Activated naive CD4-positive, alpha-beta T cell treated with anti-CD3 and anti-CD28 coated beads for 36 hours (primary cell): Measurements from ENCODE around the gene KRTAP10-4. TPM values are rescaled to one million over a fixed set of nuclear protein-coding genes. Genes with fewer than 3 reads are reported as not detected.
"Not testable (repeated sequence)": the region's sequence is repeated elsewhere in the genome, so short reads cannot be mapped to it uniquely, and the experiment has no call there.

ENCODE experiments used
- CTCF ChIA-PET: fragments of 350-600 bp; sonication (Branson Sonifier 250); formaldehyde crosslinking; loops from one replicate; lab custom pipeline; 2021; ENCODE audit warnings: antibody characterized with exemption; lab: Charles Lee
- DNase-seq: peaks from one replicate; pipeline ENCODE4 v3.0.0-alpha.2; 2020
- H3K27ac Mint-ChIP-seq: one replicate; pipeline ENCODE4 v1.8.0; 2021; ENCODE audit warnings: mild to moderate bottlenecking, mixed read lengths
- H3K27me3 Mint-ChIP-seq: one replicate; pipeline ENCODE4 v1.8.0; 2021; ENCODE audit warnings: low read depth, mixed read lengths
- H3K36me3 Mint-ChIP-seq: one replicate; pipeline ENCODE4 v1.8.0; 2021; ENCODE audit warnings: low read depth, mixed read lengths
- H3K4me1 Mint-ChIP-seq: one replicate; pipeline ENCODE4 v1.8.0; 2021; ENCODE audit warnings: low read depth, mixed read lengths
- H3K4me3 Mint-ChIP-seq: one replicate; pipeline ENCODE4 v1.8.0; 2021; ENCODE audit warnings: mild to moderate bottlenecking, moderate library complexity, mixed read lengths
- H3K9me3 Mint-ChIP-seq: one replicate; pipeline ENCODE4 v1.8.0; 2021; ENCODE audit warnings: mixed read lengths
- intact Hi-C: fragments of 100-400 bp; cut with micrococcal nuclease; formaldehyde crosslinking; loops from one replicate; pipeline ENCODE4 v1.15.1; 2023
- total RNA-seq, 2 experiments: library from RNA; stranded (reverse); gene quantifications; one replicate each; pipeline ENCODE4 v1.2.3, GENCODE V29; 2021

KRTAP10-4 gene
- total RNA-seq, 2 experiments from 2014 or later, result not detected

GRCh38 chr21:44552136-44552535, 21.4 kb upstream of the KRTAP10-4 start:
- no peaks in the 10 kb centered on the region for H3K27me3 Mint-ChIP-seq
- no peak overlapping the region for H3K27ac Mint-ChIP-seq
- H3K9me3 Mint-ChIP-seq, result peaks cover 13% of the 10 kb centered on the region
- no peak for DNase-seq
- intact Hi-C loops, result no loop called here
- no peak overlapping the region for H3K4me3 Mint-ChIP-seq
- H3K36me3 Mint-ChIP-seq, result peaks cover 8% of the 10 kb centered on the region
- H3K4me1 Mint-ChIP-seq, result peaks cover 19% of the 10 kb centered on the region
- CTCF ChIA-PET, result no interaction called here

DNA sequence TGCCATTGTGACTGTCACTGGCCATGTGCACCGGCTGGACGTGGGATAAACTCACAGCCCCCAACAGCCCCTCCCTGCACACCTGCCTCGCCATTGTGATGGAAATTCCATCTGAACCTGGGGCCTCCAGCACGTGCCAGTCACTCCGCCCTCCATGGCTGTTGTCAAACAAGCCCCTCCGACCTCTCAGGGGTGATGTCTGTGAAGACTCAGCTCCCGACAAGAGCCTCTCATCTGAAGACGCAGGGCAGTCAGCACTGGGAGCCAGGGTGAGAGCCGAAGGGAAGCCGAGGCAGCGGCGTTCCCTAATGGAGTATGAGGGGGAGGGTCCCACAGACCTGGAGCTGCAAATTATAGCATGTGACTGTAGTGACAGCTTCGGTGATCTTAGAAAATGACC, 20.8 kb upstream of the KRTAP10-4 start:
- DNase-seq, result no peak
- Mint-ChIP-seq H3K9me3 (peaks cover 8% of the 10 kb centered on the region), H3K27me3 (no peaks in the 10 kb centered on the region), H3K4me3 (no peak overlapping the region), H3K36me3 (peaks cover 3% of the 10 kb centered on the region), H3K4me1 (peaks cover 13% of the 10 kb centered on the region), H3K27ac (no peak overlapping the region)
- intact Hi-C loops, result no loop called here
- CTCF ChIA-PET, result no interaction called here

DNA sequence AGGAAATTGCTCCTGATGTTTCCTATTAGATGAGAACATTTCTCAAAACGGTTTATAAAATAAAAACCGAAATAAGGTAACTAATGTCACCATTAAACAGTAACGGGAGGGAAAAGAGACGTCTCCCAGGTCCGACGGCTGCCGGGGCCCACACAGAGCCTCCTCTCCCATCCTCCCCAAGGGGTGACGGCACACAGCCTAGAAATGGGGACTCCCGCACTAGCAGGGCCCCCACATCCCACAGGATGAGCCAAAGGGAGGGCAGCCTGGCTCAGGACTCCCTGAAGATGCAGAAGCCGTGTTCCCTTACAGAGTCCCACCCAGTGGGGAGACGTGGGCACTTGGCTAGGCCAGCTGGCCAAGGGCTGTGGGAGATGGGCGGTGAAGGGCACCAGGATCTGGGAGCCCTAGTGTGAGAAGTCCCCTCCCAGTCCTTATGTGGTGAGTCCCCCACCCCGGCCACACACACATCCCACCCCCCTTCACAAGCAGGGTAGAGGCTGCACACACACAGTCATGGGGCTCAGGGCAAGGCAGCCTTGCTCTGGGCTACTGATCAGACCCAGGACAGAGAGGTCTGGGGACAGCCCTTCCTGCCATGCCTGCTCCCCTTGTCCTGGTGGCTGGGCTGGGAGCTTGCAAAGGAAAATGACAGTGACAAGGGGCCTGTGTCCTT, 18.2 kb upstream of the KRTAP10-4 start:
- Mint-ChIP-seq H3K27me3 (no peaks in the 10 kb centered on the region), H3K4me1 (no peaks in the 10 kb centered on the region), H3K36me3 (no peaks in the 10 kb centered on the region), H3K4me3 (no peak overlapping the region), H3K9me3 (peaks cover 8% of the 10 kb centered on the region), H3K27ac (no peak overlapping the region)
- DNase-seq, result no peak
- CTCF ChIA-PET, result no interaction called here
- intact Hi-C loops, result no loop called here

GRCh38 chr21:44556879-44557278, 16.6 kb upstream of the KRTAP10-4 start:
- no peaks in the 10 kb centered on the region for H3K36me3 Mint-ChIP-seq
- CTCF ChIA-PET, result no interaction called here
- H3K9me3 Mint-ChIP-seq, result peaks cover 13% of the 10 kb centered on the region
- H3K4me1 Mint-ChIP-seq, result no peaks in the 10 kb centered on the region
- DNase-seq, result no peak
- no peak overlapping the region for H3K27ac Mint-ChIP-seq
- H3K4me3 Mint-ChIP-seq, result no peak overlapping the region
- intact Hi-C loops, result no loop called here
- H3K27me3 Mint-ChIP-seq, result no peaks in the 10 kb centered on the region

DNA sequence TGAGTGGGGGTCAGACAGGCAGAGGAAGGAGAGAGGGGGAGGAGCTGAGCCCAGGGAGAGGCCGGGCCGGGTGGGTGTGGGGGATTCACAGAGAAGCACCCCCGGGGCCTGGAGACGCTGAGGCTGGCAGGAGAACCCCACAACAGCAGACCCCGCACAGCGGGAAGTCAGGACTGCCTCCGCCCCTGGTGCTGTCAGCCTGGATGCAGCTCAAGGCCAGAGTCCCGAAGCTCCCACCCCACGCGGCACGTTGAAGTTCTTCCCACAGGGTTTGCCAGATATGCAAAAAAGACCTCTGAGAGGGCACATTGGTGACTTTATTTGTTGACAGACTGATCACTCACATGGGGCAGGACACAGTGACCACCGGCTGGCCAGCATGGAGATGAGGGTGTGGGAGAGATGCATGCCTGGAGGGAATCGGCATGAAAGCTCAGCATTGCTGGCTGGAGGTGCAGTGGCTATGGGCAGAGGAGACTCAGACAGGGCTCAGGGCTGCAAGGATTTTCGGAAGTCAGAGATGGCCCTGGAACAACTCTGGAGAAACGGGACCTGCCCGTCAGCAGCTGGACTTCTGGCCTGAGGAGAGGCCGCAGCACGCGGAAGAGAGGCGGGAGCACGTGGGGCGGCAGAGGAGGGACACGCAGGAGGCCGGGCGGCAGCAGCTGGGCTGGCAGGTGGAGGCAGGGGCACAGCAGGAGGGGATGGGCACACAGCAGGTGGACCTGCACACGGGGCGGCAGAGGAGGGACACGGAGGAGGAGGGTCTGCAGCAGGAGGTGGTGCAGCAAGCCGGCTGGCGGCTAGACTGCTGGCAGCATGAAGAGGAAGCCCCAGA, 15.8 kb upstream of the KRTAP10-4 start:
- Mint-ChIP-seq H3K36me3 (no peaks in the 10 kb centered on the region), H3K9me3 (peaks cover 18% of the 10 kb centered on the region), H3K27me3 (no peaks in the 10 kb centered on the region), H3K4me3 (no peak overlapping the region), H3K4me1 (no peaks in the 10 kb centered on the region), H3K27ac (no peak overlapping the region)
- intact Hi-C loops, result no loop called here
- DNase-seq, result no peak
- CTCF ChIA-PET, result no interaction called here

GRCh38 chr21:44558329-44558675, 15.2 kb upstream of the KRTAP10-4 start:
- H3K4me3 Mint-ChIP-seq, H3K36me3 Mint-ChIP-seq, H3K27me3 Mint-ChIP-seq, DNase-seq, CTCF ChIA-PET, H3K27ac Mint-ChIP-seq, H3K4me1 Mint-ChIP-seq, intact Hi-C loops: not testable (repeated sequence)
- peaks cover 17% of the 10 kb centered on the region for H3K9me3 Mint-ChIP-seq

DNA sequence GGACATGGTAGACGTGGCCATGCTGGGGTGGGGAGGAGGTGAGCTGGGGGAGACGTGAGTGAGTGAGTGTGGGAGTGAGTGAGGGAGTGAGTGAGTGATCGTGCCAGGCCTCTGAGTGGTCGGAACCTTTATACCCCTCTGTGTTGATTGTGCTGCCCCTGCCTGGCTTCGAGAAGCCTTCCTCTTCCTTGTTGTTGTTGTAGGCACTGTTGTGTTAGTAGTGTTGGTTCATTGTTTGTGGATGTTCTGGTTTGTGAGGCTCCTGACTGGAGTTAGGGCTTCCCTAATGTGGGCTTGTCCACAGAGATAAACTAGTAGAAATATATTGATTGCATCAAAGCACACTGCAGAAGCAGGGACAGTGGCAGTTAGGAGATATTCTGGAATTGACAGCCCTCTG, 14.8 kb upstream of the KRTAP10-4 start, which contains the start of gene KRTAP10-3:
Gene KRTAP10-3 (minus strand): TSS at position 101 of the 400 bp plus-strand sequence. CDS start 80 bp downstream, at position 21.
- no peaks in the 10 kb centered on the region for H3K36me3 Mint-ChIP-seq
- peaks cover 14% of the 10 kb centered on the region for H3K9me3 Mint-ChIP-seq
- intact Hi-C loops, result no loop called here
- H3K27me3 Mint-ChIP-seq, result no peaks in the 10 kb centered on the region
- CTCF ChIA-PET, result no interaction called here
- no peak within 1 kb of the TSS for H3K4me3 Mint-ChIP-seq
- no peak within 1 kb of the TSS for H3K27ac Mint-ChIP-seq
- H3K4me1 Mint-ChIP-seq, result no peaks in the 10 kb centered on the region
- DNase-seq, result no peak

DNA sequence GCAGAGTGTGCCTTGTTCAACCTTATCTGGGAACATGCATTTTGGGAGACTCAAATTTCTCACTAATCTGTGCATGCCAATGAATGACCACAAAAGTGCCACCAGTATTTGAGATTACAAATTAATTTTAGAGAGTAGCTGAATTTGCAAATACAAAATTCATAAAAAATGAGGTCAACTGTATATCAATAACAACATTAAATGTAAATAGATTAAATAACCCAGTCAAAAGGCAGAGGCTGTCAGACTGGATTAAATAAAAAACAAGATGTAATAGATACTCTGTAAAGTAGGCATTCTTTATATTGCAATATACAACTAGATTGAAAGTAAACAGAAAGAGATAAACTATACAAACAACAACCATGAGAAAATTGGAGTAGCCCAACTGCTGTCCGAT, 9.4 kb upstream of the KRTAP10-4 start:
- Mint-ChIP-seq H3K9me3 (peaks cover 10% of the 10 kb centered on the region), H3K27me3 (no peaks in the 10 kb centered on the region), H3K36me3 (no peaks in the 10 kb centered on the region), H3K4me3 (no peak overlapping the region), H3K27ac (no peak overlapping the region), H3K4me1 (peaks cover 9% of the 10 kb centered on the region)
- CTCF ChIA-PET, result no interaction called here
- intact Hi-C loops, result no loop called here
- DNase-seq, result no peak

DNA sequence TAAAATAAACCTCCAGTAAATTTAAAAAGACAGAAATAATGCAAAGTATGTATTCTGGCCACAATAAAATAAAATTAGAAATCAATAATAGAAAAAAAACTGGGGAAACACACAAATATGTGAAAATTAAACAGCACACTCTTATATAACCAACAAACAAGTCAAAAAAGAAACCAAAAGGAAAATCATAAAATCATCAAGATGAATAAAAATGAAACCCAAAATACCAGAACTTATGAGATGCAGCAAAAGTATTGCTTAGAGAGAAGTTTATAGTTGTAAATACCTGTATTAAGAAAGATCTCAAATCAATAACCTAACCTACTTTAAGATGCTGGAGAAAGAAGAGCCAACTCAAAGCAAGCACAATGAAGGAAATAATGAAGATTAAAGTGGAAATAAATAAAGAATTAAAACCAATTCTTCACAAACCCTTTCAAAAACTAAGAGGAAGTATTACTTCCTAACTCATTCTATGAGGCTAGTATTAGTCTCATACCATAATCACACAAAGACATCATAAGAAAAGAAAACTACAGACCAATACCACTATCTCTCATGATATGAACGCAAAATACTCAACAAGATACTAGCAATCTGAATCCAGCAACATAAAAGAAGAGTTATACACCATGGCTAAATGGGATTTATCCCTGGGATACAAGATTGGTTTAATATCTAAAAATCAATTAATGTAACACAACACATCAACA, 8.5 kb upstream of the KRTAP10-4 start:
- CTCF ChIA-PET, result no interaction called here
- Mint-ChIP-seq H3K27me3 (no peaks in the 10 kb centered on the region), H3K4me3 (no peak overlapping the region)

GRCh38 chr21:44566403-44566802, 7.1 kb upstream of the KRTAP10-4 start:
- CTCF ChIA-PET, result no interaction called here
- H3K36me3 Mint-ChIP-seq, result no peaks in the 10 kb centered on the region
- peaks cover 9% of the 10 kb centered on the region for H3K4me1 Mint-ChIP-seq
- no peak for DNase-seq
- H3K4me3 Mint-ChIP-seq, result no peak overlapping the region
- no peaks in the 10 kb centered on the region for H3K27me3 Mint-ChIP-seq
- no peak overlapping the region for H3K27ac Mint-ChIP-seq
- peaks cover 7% of the 10 kb centered on the region for H3K9me3 Mint-ChIP-seq
- intact Hi-C loops, result no loop called here

More for the DNA sequence above, 8.5 kb upstream of the KRTAP10-4 start:
- intact Hi-C loops, result no loop called here
- Mint-ChIP-seq H3K4me1 (peaks cover 9% of the 10 kb centered on the region), H3K27ac (peak overlapping the region; percentile 58), H3K9me3 (peaks cover 10% of the 10 kb centered on the region), H3K36me3 (no peaks in the 10 kb centered on the region)
- DNase-seq, result no peak

DNA sequence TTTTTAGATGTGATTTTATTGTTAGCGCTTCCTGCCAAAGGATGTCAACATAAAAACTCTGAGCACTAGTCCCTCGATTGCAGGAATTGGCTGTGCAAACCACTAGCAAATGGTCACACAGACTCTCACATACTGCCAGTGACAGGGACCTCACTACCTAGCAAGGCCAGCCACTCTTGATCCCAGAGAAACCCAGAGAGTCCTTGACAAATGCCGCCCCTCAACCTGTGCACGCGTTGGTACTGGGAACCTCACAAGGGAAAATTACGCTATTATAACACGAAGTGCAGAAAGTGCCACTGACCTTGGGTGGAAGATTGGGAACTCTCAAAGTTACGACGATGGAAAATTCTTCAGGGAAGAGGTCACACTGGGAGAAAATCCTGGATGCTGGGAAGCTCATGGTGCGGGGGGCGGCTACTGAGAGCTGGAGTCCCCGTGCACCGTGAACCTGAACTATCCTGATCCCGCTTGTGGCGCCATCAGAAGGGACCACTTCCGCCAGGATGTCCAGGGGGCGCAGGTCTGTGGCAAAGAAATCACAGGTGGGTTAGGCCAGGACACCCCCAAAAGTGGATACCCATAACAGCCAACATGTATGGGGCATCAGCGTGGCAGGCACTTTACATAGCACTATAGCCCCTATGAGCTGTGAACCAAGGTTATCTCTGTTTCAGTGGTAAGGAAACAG, 5.9 kb upstream of the KRTAP10-4 start:
- CTCF ChIA-PET, result no interaction called here
- H3K9me3 Mint-ChIP-seq, result peaks cover 2% of the 10 kb centered on the region
- H3K36me3 Mint-ChIP-seq, result no peaks in the 10 kb centered on the region
- no peak for DNase-seq
- H3K4me1 Mint-ChIP-seq, result peaks cover 9% of the 10 kb centered on the region
- no peaks in the 10 kb centered on the region for H3K27me3 Mint-ChIP-seq
- H3K4me3 Mint-ChIP-seq, result no peak overlapping the region
- H3K27ac Mint-ChIP-seq, result no peak overlapping the region
- intact Hi-C loops, result no loop called here

DNA sequence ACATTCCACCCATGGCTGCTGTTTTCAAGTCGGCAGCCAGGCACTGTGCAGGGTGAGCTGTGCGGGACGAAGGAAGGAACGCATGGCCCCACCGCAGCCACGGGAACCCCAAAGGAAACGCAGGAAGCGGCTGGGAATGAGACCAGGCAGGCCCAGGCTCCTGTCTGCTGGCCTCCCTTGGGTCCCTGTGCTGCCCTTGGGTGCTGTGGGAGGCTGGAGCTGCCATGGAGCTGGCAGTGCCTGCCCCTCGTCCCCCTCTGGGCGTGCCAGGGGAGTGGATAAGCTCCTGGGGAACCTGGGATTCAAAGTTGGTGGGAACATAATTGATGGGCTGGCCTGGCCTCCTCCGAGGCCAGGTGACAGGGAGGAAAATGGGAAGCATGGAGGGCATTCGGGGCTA, 5.3 kb upstream of the KRTAP10-4 start:
- intact Hi-C loops, result no loop called here
- Mint-ChIP-seq H3K9me3 (peaks cover 2% of the 10 kb centered on the region), H3K27me3 (no peaks in the 10 kb centered on the region), H3K4me3 (no peak overlapping the region), H3K36me3 (no peaks in the 10 kb centered on the region), H3K4me1 (peaks cover 9% of the 10 kb centered on the region), H3K27ac (no peak overlapping the region)
- CTCF ChIA-PET, result no interaction called here
- no peak for DNase-seq
